HG03378 (cell line): Measurements from ENCODE around the gene NTRK2.

ENCODE experiments used
- ATAC-seq: cut with Tn5 transposase; IDR thresholded peaks from one replicate; pipeline ENCODE4 v1.9.1; 2021; ENCODE audit warnings: mild to moderate bottlenecking, moderate library complexity; ENCODE audit not compliant: unreplicated experiment

The NTRK2 gene

DNA sequence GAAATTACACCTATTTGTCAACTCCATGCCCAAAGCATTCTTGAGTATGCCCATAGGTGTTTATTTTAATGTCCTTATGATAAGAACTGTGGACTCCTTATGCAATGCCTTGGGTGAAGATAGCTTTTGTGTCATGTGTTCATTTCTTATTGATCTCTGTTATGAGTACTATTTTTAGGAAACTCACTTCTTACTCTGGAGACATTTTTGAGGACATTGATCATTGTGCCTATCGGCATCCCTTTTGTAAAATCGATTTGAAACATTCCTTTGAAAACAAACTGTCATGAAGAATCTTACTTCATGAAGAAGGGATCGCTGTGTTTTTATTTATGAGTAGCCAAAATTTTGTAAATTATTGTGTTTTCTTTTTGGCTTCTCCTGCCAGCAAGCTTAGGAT is 257.3 kb downstream of the NTRK2 start:
- ATAC-seq, result no peak

DNA sequence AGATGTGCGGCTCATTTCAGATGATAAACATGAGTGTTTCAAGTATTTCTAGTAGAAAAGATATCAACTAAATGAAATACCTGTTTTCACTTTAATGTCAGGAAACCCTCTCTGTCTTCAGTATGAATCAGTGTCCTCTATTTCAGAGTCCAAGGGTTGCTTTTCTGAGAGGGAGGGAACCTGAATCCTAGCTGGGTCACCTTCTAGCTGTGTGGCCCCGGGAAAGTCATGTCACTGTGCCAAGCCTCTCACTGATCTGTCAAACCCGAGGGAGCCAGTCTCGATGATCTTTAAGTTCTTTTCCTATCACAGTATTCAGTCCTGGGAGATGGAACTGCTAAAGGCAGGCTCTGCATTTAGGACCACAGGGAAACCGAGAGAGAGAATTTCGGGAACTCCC is 258.9 kb downstream of the NTRK2 start:
- ATAC-seq, result no peak

DNA sequence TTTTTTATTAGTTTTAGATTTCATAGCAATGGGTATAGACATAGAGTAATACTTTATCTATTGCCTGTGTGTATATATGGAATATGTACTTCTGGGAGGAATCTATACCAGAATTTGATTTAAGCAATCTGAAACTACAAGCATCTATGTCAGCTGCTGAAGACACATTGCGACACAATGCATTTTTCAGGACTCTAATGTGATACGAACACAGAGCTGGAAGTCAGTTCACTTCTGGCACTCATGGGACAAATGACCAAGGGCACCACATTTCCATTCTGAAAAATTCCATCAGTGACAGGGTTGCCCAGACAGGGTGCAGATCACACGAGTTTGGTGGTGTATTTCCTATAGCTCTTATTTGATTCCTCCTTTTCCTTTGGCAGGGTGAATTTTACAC is 259.5 kb downstream of the NTRK2 start:
- no peak for ATAC-seq

DNA sequence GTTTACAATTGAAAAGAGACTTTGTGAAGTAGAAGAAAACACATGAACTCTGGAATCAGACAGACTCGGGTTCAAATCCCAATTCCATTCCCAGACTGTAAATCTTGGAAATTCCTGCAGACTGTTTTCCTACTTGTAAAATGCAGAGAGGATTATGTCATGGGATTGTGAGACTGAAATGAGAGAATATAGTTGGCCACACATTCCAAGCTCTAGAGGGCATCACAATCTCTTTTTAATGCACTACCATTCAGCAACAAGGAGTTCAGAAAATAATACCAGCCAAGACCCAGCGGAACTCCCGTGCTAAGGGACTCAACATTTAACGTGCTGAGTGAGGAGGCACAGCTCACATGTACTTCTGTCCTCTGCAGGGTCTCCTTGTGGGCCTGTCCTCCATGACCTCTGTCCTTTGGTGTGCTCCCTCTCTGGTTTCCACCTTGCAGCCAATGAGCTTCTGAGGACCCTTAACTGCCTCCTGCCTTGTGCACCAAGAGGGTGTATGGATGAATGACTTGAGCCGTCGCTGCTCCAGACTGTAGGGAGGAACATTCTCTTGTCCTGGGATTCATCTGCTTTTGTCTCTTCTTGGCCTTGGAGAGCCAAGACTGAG is 263.5 kb downstream of the NTRK2 start:
- ATAC-seq, result no peak

DNA sequence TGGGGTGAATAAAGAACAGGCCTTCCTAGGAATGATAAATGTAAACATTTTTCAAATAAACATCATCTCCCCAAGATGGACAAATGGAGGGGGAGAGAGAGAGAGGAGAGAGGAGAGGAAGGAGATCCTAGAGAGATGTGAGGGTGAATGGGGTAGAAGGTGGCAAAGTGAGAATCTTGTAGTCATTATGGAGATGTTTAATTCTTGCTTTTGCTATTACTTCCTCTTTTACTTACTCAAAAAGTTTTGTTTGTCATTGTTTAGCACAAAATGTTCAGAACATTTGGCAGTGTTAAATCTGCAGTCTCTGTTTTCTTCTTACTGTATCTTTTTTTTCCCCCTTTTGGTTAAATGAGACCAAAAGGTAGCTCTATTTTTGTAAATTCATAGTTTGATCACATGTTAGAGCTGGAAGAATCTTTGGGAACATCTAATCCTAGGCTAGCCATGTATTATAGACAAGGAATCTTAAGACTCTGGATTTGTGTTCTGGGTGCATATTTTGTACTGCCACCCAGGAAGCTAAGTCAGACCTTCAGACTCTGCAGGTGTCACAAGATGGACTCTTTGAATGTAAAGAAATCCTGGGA is 266.1 kb downstream of the NTRK2 start:
- no peak for ATAC-seq

DNA sequence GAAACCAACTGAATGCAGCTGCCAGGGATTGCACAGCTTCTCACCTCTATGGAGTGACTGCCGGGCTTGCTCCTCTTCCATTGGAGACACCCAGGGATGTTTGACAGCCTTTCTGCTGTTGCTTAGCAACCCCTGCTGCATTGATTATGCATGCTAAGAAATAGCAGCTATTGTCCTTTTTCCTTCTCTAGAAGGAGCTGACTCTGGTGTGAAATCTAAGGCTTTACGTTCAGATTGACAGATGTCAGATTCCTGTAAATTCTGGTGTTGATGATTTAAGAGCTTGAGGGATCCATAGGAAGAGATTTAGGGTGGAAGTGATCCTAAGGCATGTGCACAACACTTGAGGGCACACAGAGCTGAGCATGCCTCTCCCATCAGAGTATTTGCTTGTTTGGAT is 267.7 kb downstream of the NTRK2 start:
- no peak for ATAC-seq

DNA sequence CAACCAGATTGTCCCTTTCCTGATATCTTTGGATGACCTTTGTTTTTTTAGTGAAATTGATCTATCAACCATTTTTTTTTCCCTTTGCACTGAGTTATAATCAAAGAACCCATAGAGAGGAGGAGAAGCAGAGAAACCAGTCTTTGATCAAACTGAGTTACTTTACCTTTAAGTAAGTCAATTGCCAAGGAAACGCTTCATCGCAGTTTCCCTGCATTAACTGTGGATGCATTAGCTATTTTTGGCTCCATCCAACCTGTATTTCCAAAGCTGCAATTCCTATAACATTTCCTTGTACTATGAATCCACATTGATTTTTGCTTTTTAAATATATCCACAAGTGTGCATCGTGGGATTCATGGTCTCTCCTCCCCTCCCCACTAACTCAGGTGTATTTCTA is 268.1 kb downstream of the NTRK2 start:
- ATAC-seq, result no peak

DNA sequence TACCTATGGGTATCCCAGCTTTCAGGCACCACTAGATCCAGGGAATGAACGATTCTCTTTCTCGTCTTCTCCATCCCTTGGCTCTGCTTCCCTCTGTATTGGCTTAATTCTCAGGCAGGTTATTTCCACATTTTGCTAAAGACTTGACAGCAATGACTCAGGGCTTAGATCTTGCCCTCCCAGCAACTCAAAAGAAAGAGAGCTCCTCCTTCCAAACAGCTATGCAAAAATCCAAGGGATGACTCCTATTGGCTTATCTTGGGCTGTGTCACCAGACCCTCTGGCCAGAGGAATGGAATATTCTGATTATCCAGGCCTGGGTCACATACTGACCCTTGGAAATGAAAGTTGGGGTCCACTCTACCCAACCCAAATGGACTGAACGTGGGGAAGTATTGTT is 270.2 kb downstream of the NTRK2 start:
- no peak for ATAC-seq

DNA sequence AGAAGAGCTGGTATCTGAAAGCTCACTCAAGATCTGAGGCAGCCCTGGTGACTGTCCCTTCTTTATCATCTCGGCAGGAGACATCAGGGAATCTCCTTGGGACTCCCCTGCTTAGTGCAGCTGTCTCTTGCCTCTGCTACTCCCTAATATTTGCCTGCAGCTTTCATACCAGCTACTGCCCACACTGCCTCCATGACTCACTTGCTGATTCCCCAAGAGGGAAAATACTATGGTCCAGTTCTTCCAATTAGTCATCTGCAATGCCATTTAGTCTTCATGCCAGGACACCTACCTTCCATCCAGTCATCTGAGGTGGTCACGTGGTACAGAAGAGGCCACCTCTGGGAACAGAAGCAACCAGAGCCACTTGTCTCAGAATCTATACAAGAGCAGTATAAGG is 270.8 kb downstream of the NTRK2 start:
- ATAC-seq, result no peak

DNA sequence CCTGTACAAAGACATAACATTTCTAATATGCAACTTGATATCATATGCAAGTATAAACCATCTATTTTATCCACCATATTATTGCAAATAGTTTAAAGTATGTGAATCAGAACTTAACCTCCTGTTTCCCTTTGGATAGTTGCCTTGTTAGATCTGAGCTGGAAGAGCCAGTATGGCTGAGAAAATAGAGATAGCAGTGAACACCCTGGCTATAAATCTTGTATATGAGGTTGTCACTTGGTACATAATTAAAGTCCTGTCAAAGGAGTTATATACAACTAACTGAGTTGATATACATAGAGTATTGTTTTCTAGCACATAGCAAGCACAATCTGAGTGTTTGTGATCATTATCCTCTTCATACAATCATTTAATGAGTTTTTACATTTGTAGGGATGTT is 272.3 kb downstream of the NTRK2 start:
- no peak for ATAC-seq

DNA sequence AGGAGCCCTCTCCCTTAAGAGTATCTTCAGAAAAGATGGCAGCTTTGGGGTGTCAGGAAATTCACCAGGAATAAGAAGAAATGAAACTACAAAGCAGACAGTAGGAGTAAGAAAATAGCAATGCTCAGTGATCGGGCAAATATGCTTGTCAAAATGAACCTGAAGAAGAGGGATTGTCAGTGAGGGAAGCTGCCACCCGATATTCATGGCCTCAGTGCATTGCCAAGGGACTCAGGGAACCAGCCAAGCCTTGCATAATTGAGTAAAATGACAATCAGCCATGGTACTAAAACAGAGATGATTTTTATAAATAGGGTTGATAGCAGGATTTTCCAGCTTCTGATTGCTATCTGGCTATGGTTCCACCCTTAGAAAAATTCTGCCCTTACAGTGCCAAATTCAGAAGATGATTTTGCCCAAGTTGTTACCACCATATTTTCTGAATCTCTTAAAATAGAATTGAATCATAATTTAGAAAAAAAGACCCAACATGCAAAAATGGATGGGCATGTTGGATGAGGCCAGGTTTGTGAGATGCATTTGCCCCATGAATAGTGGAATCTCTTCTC is 274.0 kb downstream of the NTRK2 start:
- no peak for ATAC-seq

DNA sequence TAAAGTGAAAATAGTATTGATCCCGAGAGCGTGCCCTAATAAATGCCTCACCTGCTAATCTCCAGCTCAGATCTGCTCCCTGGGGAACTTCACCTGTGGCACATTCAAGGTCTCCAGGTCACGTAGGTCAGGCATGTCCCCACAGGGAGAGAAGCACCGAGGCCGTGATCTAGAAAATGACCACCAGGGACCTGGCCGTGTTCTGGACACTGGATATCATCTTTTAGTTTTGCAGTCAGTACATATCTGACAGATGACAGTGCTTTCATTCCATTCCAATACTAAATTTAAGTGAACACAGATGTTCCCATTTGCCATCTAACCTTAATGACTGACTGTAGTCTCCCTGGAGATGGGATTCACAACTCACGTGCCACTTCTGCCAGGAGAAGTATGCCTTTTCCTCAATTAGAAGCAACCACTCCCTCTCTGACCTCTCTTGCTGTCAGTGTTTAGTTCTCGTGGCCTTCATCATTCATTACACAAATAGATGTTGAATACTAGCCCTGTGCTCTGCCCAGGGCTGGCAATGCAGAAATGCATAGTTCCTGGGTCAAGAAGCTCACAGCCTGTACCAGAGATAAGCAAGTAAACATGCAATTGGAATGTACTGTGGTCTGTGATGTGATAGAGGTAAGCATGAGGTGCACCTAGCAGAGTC is 276.5 kb downstream of the NTRK2 start:
- ATAC-seq, result no peak

DNA sequence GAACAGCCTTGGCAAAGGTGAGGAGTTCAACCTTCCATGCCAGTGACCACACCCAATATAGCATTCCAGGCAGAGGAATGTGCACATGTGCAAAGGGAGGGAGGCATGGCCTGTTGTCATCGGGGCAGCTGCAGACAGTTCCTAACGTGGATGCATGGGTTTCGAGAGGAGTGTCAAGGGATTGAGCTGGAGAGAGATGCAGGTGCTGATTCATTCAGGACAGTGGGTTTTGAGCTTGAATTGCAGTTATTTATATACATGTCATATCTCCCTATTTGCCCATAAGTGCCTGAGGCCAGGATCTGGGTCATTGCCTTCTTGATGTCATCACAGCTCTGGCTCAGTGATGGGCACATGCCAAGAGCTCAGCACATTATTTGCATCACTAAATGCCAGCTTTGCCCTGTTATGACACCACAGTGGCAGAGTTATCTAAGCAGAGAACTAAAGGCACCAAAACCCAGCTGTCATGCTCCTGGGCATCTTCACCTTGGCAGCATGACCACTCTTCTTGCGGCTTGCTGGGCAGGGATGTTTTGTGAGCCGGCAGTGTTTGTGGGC is 278.0 kb downstream of the NTRK2 start:
- ATAC-seq, result no peak

DNA sequence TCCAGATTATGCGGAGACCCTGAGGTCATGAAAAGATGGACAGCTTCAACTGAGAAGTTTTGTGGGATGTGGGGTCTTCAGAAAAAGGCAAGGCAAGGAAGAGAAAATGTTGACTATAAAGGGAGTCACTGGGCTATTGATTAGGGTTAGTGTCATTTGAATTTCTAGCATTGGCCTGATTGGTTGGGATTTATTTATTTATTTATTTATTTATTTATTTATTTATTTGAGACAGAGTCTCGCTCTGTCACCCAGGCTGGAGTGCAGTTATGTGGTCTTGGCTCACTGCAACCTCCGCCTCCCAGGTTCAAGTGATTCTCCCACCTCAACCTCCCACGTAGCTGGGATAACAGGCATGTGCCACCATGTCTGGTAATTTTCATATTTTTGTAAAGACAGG is 279.7 kb downstream of the NTRK2 start:
- ATAC-seq, result no peak

DNA sequence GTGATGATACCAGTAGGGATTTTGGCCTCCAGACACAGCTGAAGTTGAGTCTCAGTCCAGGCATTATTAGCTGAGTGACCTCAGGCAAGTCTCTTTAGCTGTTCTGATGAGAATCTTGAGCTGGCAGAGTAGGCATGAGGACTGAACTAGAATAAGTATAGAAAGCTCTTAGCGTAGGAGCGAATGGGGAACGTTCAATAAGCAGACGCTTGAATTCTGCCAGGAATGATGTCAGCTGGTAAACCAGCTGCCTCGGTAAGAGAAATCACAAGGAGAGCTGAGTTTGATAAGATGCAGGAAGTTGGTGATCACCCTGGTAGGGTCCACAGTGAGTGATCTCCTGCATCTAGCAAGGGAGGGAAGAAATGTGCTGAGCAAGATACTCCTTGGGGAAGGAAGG is 280.4 kb downstream of the NTRK2 start:
- ATAC-seq, result no peak

DNA sequence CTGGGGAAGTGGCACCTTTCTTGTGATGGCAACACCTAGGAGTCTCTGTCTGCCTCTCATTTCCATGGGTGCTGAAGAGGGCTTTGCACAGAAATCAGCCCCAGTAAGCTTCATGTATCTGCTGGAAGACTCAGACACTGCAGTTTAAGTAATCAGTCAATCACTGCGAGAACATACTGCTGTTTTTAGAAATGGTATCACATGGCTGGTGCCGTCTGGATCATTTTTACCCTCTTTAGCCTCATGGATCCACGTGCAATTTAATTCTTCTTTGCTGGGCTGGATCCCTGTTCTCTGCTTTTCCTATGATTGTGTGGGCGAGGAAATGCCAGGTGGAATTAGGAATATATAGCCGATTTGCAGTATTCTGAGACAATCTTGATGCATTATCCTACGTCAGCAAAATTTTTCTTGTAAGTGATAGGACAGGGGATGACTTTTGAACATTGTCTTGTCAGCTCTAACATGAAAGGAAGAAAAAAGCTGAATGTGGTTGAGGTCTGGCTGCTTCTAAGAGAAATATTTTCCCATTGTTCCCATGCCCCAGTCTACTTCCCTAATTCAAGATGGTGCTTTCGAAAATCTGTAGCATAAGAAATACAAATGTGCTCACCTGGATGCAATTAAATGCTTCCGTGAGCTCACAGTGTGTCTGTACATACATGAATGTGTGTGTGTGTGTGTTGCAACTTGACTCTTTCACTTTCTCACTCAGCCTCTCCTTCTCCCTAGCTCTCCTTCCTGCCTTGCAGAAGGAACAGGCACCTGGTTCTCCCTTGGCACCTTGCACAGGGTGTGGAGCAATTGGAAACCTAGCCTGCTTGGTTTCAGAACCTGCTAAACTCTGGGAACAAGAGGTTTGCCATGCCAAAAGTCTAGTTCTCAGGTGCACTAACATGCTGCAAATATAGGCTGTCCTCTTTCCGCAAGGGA is 281.6 kb downstream of the NTRK2 start:
- ATAC-seq, result no peak

DNA sequence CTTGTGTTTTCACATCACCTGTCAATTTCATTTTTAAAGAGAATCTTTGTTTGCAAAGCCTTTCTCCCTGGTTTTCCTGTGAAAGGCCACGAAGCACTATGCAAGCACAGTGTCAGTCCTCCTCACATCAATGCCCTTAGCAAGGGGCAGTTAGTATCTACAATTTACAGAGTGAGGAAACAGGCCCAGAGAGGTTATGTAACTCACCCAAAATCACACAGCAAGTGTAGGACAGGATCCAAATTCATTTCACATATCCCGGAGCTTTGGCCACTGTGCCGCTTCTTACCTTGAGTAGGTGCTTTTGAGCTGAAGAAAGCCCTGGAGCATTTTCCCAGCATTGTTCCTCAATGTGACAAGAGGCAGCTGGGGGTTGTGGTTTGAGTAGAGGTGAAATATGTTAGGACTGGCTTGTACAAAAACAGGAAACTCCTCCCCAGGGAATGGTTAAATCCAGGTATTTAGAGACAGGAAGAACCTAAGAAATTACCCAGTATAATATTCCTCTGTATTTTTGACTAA is 283.8 kb downstream of the NTRK2 start:
- no peak for ATAC-seq

DNA sequence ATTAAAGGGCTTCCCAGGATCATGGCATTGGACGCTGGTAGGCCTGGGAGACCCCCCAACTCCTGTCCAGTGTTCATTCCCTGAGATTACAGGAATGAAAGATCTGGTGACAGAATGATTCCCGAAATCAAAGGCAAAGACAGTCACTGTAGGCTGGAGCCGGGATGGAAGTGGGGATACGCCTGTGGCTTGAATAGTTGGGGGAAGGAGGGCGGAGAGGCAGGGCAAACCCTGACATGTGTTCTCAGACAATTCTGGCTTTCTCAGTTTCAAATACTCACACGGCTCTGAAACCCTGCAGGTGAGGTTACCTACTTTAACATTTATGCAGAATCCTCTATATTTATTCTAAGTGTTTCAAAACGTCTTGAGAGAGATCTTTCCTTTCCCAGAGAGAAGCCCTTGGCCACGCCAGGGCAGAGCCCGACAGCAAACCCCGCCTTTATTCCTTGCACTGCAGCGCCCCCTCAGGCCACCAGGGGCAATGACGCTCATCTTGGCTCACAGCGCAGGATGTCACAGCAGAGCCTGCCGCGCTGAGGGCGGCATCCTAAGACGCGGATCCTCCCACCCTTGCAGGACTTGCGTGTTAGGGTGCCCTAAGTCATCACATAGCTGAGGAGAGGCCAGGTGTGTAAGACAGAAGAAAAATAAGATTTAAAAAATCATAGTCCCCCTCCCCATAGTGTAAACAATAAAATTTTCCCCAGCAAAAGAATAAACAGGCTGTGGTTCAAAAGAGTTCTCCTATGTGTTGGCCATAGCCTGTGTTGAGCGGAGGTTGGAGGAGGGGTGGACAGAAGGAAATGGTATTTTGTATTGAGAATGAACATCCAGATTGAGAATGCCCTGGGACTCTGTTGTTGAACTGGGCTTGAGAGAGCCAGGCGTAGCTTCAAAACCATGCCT is 284.5 kb downstream of the NTRK2 start:
- peak; percentile 94 for ATAC-seq

DNA sequence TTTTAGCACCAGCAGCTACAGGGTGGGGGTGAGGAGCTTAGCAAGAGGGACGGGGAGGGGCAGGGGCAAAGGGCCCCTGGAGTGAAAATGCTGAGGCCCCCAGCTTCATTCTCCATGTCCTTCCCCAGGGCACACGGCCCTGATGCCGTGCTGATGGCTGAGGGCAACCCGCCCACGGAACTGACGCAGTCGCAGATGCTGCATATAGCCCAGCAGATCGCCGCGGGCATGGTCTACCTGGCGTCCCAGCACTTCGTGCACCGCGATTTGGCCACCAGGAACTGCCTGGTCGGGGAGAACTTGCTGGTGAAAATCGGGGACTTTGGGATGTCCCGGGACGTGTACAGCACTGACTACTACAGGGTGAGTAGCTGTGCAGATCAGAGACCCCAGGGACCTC is 285.6 kb downstream of the NTRK2 start:
- no peak for ATAC-seq

DNA sequence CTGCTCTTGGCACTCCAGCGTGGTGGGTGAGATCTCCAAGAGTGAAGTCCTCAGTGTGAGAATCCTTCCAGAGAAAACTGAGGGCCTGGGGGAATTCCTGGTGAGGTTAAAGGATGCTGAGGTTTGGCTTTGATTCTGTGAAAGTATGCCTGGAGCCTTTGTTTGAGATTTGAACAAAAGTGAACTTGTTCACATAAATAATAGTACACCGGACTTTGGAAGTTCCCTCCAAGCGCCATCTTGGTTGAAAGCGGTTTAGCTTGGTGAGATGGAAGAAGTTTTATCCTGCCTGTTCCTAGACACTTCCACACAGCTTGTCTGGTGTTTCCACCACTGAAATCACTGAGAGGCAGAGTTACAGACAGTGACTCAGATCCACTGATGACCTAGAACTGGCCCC is 286.4 kb downstream of the NTRK2 start:
- ATAC-seq, result no peak
